Activated B cell treated with CpG ODN at 0.5 μM for 24 hours (primary cell): ENCODE measurements around the gene DCP1A. TPM values are rescaled to one million over a fixed set of nuclear protein-coding genes. Genes with fewer than 3 reads are reported as not detected.
"Not testable (repeated sequence)": the region's sequence is repeated elsewhere in the genome, so short reads cannot be mapped to it uniquely, and the experiment has no call there.

ENCODE experiments used
- ATAC-seq: fragments of 200-7000 bp; cut with Tn5 transposase; one replicate; pipeline ENCODE4 v1.10.0; 2021; ENCODE audit warnings: low read depth, mild to moderate bottlenecking, moderate library complexity
- CTCF ChIA-PET: fragments of 350-600 bp; sonication (Branson Sonifier 250); formaldehyde crosslinking; loops from one replicate; lab custom pipeline; 2021; ENCODE audit warnings: antibody characterized with exemption; lab: Charles Lee
- POLR2A ChIA-PET: fragments of 350-600 bp; sonication (Branson Sonifier 250); formaldehyde crosslinking; loops from one replicate; lab custom pipeline; 2021; ENCODE audit warnings: antibody characterized with exemption; lab: Charles Lee
- DNase-seq: peaks from one replicate; pipeline ENCODE4 v3.0.0; 2022
- H3K27ac Mint-ChIP-seq: one replicate; pipeline ENCODE4 v1.8.0; 2020; ENCODE audit warnings: mixed read lengths
- H3K27me3 Mint-ChIP-seq: one replicate; pipeline ENCODE4 v1.8.0; 2021; ENCODE audit warnings: mixed read lengths
- H3K36me3 Mint-ChIP-seq: one replicate; pipeline ENCODE4 v1.8.0; 2021; ENCODE audit warnings: low read depth, mixed read lengths
- H3K4me1 Mint-ChIP-seq: one replicate; pipeline ENCODE4 v1.8.0; 2021; ENCODE audit warnings: mixed read lengths
- H3K4me3 Mint-ChIP-seq: one replicate; pipeline ENCODE4 v1.8.0; 2020; ENCODE audit warnings: mild to moderate bottlenecking, mixed read lengths
- H3K9me3 Mint-ChIP-seq: one replicate; pipeline ENCODE4 v1.8.0; 2020; ENCODE audit warnings: mixed read lengths
- intact Hi-C: fragments of 100-400 bp; cut with micrococcal nuclease; formaldehyde crosslinking; loops from one replicate; pipeline ENCODE4 v1.15.1; 2024
- total RNA-seq: library from RNA; stranded (reverse); gene quantifications from 2 replicates; pipeline ENCODE4 v1.2.3, GENCODE V29; 2022
- TF ChIP-seq, protein P1 (sequence below): fragments of 200-600 bp; IDR thresholded peaks from one replicate; pipeline ENCODE4 v1.8.0; 2022; ENCODE audit warnings: antibody characterized with exemption, mild to moderate bottlenecking

DCP1A gene
- total RNA-seq, 1 donor from 2014 or later, result 35.1 TPM

DNA sequence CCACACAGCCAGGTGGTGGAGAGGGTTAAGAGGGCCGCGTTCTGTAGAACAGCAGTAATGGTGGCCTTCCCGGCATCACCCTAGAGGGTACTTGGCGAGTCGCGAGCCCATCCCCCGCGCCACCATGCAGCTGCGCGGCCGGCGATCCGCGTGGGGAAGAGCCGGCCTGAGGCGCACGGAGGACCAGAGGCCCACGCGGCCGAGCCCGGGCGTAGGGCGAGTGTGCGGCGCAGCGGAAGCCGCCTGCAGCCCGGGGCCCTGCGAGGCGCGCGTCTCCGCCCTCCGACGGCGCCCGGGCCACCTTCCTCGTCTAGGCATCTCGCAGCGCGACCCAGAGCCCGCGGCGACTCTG lies 91.9 kb downstream of the DCP1A start:
- Mint-ChIP-seq H3K36me3 (no peaks in the 10 kb centered on the region), H3K27me3 (no peaks in the 10 kb centered on the region), H3K9me3 (no peaks in the 10 kb centered on the region), H3K27ac (peak overlapping the region; percentile 73), H3K4me3 (peak overlapping the region; percentile 90), H3K4me1 (peaks cover 46% of the 10 kb centered on the region)
- intact Hi-C loops, result loop anchor here (1.0 to 2.0 kb wide), 2 partner anchors 93 to 125 kb away; partner anchors contain the start of gene RFT1
- ATAC-seq (peak; percentile 65), DNase-seq (no peak)
- TF ChIP-seq, protein P1, sequence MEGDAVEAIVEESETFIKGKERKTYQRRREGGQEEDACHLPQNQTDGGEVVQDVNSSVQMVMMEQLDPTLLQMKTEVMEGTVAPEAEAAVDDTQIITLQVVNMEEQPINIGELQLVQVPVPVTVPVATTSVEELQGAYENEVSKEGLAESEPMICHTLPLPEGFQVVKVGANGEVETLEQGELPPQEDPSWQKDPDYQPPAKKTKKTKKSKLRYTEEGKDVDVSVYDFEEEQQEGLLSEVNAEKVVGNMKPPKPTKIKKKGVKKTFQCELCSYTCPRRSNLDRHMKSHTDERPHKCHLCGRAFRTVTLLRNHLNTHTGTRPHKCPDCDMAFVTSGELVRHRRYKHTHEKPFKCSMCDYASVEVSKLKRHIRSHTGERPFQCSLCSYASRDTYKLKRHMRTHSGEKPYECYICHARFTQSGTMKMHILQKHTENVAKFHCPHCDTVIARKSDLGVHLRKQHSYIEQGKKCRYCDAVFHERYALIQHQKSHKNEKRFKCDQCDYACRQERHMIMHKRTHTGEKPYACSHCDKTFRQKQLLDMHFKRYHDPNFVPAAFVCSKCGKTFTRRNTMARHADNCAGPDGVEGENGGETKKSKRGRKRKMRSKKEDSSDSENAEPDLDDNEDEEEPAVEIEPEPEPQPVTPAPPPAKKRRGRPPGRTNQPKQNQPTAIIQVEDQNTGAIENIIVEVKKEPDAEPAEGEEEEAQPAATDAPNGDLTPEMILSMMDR, result no peak
- CTCF ChIA-PET, result no interaction called here
- POLR2A ChIA-PET, result interaction anchor here (0.5 to 1.6 kb wide), 2 partner anchors 9 to 85 kb away, joined by 3 to 12 read pairs; no protein-coding TSS in a partner anchor

DNA sequence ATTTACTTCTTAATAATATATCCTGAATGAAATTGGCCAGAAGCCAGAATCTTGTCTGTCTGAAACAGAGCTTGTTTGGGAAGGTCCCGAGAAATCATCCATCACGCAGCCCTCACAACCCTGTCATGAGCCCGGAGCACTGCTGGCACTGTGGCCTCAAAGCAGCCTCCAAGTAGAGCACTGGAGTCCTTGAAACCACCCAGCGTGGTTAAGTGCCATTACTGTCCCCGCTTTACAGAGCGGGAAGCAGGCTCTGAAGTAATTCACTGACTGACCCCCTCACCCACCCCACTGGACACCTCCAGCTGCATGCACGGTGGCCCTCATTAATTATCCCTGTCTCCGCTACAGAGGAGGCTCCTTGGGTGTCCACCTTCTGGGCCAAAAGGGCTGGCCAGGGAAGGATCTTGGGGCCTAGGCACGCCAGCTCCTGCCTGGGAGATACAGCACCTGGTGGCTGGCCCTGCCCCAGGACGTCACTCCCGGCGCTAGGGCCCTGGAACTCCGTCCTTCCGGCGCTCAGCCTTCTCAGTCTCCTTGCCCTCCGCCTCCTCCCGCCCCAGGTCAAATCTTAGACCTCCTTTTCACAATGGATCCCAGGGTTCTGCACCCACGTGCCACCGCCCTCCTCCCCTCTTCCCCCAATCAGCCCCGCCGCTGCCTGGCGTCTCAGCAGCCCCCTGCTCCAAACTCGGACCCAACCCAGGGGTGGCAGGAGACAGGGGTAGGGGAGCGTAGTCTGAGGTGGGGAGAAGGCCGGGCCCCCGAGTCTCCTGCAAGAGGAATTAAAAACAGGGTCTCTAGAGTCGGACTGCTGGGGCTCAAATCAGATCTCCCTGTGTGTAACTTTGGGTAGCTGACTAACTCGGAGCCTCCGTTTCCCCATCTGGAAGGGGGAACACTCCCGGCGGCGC lies 92.6 kb downstream of the DCP1A start:
- peak; percentile 34 for DNase-seq
- ChIA-PET POLR2A (interaction anchor here (0.5 to 1.6 kb wide), 4 partner anchors 9 to 92 kb away, joined by 3 to 12 read pairs (median 5); no protein-coding TSS in a partner anchor), CTCF (interaction anchor here (0.9 kb wide), 1 partner anchor 140 kb away, joined by 3 read pairs; no protein-coding TSS in a partner anchor)

DNA sequence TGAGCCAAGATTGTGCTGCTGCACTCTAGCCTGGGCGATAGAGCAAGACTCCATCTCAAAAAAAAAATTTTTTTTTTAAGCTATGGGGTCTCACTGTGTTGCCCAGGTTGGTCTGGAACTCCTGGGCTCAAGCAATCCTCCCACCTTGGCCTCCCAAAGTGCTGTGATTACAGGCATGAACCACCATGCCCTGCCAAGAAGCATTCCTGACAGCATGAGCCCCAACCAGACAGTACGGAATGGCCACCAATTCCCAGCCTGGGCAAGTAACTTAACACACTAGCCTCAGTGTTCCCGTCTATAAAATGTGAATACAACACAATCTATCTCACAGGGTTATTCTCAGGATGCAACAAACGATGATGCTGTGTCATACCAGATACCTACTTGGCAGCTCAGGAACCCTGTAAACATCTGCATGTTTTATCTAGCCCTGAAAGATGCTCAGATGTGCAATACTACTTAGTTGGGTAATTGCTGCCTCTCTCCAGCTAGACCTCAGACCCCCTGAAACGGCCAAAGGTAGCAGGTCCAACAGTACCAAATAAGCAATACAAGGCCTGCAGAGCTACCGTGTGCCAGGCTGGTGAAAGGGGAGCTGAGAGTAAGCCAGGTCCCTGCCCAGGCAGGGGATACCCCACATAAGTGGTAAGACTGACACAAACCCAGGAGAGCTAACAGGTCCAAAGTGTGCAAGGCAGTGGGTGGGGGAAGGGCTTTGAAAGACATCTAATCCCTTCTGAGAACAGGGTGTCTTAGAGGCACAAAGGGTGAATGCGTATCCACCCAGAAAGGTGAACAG lies 93.4 kb downstream of the DCP1A start:
- TF ChIP-seq, protein P1, result no peak
- CTCF ChIA-PET, result interaction anchor here (0.9 kb wide), 1 partner anchor 140 kb away, joined by 3 read pairs; no protein-coding TSS in a partner anchor
- Mint-ChIP-seq H3K27ac (peak overlapping the region; percentile 73), H3K36me3 (no peaks in the 10 kb centered on the region), H3K4me3 (peak overlapping the region; percentile 90), H3K27me3 (no peaks in the 10 kb centered on the region), H3K9me3 (no peaks in the 10 kb centered on the region), H3K4me1 (peaks cover 60% of the 10 kb centered on the region)
- ATAC-seq (no peak), DNase-seq (no peak)
- POLR2A ChIA-PET, result interaction anchor here (0.6 to 1.6 kb wide), 3 partner anchors 15 to 91 kb away, joined by 3 to 6 read pairs (median 4); no protein-coding TSS in a partner anchor
- intact Hi-C loops, result loop anchor here (2.0 to 5.0 kb wide), 2 partner anchors 37 to 91 kb away; no protein-coding TSS in a partner anchor

More for the DNA sequence above, 92.6 kb downstream of the DCP1A start:
- Mint-ChIP-seq H3K27ac (peak overlapping the region; percentile 73), H3K27me3 (no peaks in the 10 kb centered on the region), H3K4me3 (peak overlapping the region; percentile 90), H3K36me3 (no peaks in the 10 kb centered on the region), H3K9me3 (no peaks in the 10 kb centered on the region), H3K4me1 (peaks cover 52% of the 10 kb centered on the region)
- intact Hi-C loops, result loop anchor here (1.0 to 5.0 kb wide), 3 partner anchors 37 to 124 kb away; partner anchors contain the start of gene RFT1
- TF ChIP-seq, protein P1, result no peak
- peak; percentile 21 for ATAC-seq

DNA sequence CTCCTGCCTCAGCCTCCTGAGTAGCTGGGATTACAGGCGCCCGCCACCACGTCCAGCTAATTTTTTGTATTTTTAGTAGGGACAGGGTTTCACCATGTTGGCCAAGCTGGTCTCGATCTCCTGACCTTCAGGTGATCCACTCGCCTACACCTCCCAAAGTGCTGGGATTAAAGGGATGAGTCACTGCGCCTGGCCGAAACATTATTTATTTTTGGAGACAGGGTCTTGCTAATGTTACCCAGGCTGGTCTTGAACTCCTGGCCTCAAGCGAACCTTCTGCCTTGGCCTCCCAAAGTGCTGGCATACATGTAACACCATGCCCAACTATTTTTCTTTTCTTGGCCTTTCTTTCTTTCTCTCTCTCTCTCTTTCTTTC lies 94.4 kb downstream of the DCP1A start:
- POLR2A ChIA-PET, result interaction anchor here (0.6 kb wide), 1 partner anchor 110 kb away, joined by 3 read pairs; no protein-coding TSS in a partner anchor
- CTCF ChIA-PET, ATAC-seq, H3K9me3 Mint-ChIP-seq, H3K36me3 Mint-ChIP-seq, H3K27me3 Mint-ChIP-seq, DNase-seq: not testable (repeated sequence)
- H3K27ac Mint-ChIP-seq, result peak overlapping the region; percentile 78
- intact Hi-C loops, result loop anchor here (5.0 kb wide), 1 partner anchor 36 kb away; no protein-coding TSS in a partner anchor
- H3K4me1 Mint-ChIP-seq, result peaks cover 69% of the 10 kb centered on the region
- peak overlapping the region; percentile 35 for H3K4me3 Mint-ChIP-seq
